ENCODE data around the gene BCAT1. TPM values are rescaled to one million over a fixed set of nuclear protein-coding genes. Genes with fewer than 3 reads are reported as not detected.
A peak's percentile ranks its signal among the peaks of the same experiment; 100 is the strongest.

BCAT1 gene
- total and polyA plus RNA-seq, 9 of the 15 experiments (the other 6 are each of a cell fraction or from before 2014, with no cell fraction given), result 38.5 to 157 (median 66.8) TPM

GRCh38 chr12:24948757-24949722 lies at the start of gene BCAT1 (continued):
- 0 out of 2 replicates have a peak, but pooled peaks have one; percentile 30 for TF ChIP-seq ZBTB33 (CRISPR knock-in tag; IDR thresholded peaks at IDR 0.05)
- peak; percentile 85; the same call in 1 of the 2 replicates for TF ChIP-seq AFF4 (CRISPR knock-in tag; IDR thresholded peaks at IDR 0.05)
- TF ChIP-seq CHD4 (IDR thresholded peaks at IDR 0.05; ENCODE audit: insufficient read depth, insufficient replicate concordance, low read depth, low read length, poor library complexity, severe bottlenecking), result no peak
- no peak for TF ChIP-seq PPARD (CRISPR knock-in tag; IDR thresholded peaks at IDR 0.05)
- no peak for TF ChIP-seq ZNF316 (IDR thresholded peaks at IDR 0.05)
- peak; percentile 57 for TF ChIP-seq BCOR (IDR thresholded peaks at IDR 0.05)
- TF ChIP-seq KAT2B (IDR thresholded peaks at IDR 0.05; ENCODE audit: low read depth, low read length), result no peak
- no peak for TF ChIP-seq ZC3H11A (IDR thresholded peaks at IDR 0.05; ENCODE audit: low read depth, low read length)
- TF ChIP-seq MYBL2 (IDR thresholded peaks at IDR 0.05; ENCODE audit: low read depth), result no peak
- no peak for TF ChIP-seq MYBL2 (CRISPR knock-in tag; IDR thresholded peaks at IDR 0.05; ENCODE audit: borderline replicate concordance)
- 0 out of 2 replicates have a peak, but pooled peaks have one; percentile 60 for TF ChIP-seq MTF1 (CRISPR knock-in tag; IDR thresholded peaks at IDR 0.05; ENCODE audit: borderline replicate concordance)
- TF ChIP-seq SMARCC2 (IDR thresholded peaks at IDR 0.05; ENCODE audit: low read depth), result no peak
- TF ChIP-seq SMARCE1 (IDR thresholded peaks at IDR 0.05), result no peak; the same call in 1 of the 2 replicates
- 0 out of 2 replicates have a peak, but pooled peaks have one; percentile 30 for TF ChIP-seq GATAD2A (IDR thresholded peaks at IDR 0.05)
- TF ChIP-seq MAZ (CRISPR knock-in tag; conservative IDR thresholded peaks at IDR 0.05 in 1 of 2, IDR thresholded peaks at IDR 0.05 in 1 of 2), result peak; percentile 77 to 78
- peak; percentile 75 for TF ChIP-seq ZKSCAN1 (IDR thresholded peaks at IDR 0.05; ENCODE audit: low read depth, low read length)
- peak; percentile 63; the same call in 1 of the 2 replicates for TF ChIP-seq HDAC2 (IDR thresholded peaks at IDR 0.05)
- peak; percentile 82; the same call in 1 of the 2 replicates for TF ChIP-seq GTF2E2 (tag; IDR thresholded peaks at IDR 0.05)
- TF ChIP-seq TSC22D4 (tag; IDR thresholded peaks at IDR 0.05), result no peak
- no peak for TF ChIP-seq ZNF780A (CRISPR knock-in tag; IDR thresholded peaks at IDR 0.05)
- TF ChIP-seq ATF1 (CRISPR knock-in tag; IDR thresholded peaks at IDR 0.05), result no peak
- TF ChIP-seq ATF1 (tag; IDR thresholded peaks at IDR 0.05), result peak; percentile 86
- peak; percentile 59; the same call in 1 of the 2 replicates for TF ChIP-seq ZNF431 (CRISPR knock-in tag; IDR thresholded peaks at IDR 0.05)
- no peak for TF ChIP-seq NFATC3 (IDR thresholded peaks at IDR 0.05)
- TF ChIP-seq GATA2 (CRISPR knock-in tag; IDR thresholded peaks at IDR 0.05), result no peak
